Bronchial epithelial cell (primary cell): ENCODE results near the gene TIMM23B. TPM values are rescaled to one million over a fixed set of nuclear protein-coding genes. Genes with fewer than 3 reads are reported as not detected.
"Not testable (repeated sequence)": the region's sequence is repeated elsewhere in the genome, so short reads cannot be mapped to it uniquely, and the experiment has no call there.

ENCODE experiments used
- DNase-seq: peaks from one replicate; pipeline ENCODE4 v3.0.0-alpha.2; 2010; ENCODE audit warnings: low read depth
- FAIRE-seq: peaks from 2 replicates; lab custom pipeline; 2011; peaks lifted over from hg19 to GRCh38; lab: Jason Lieb, UNC
- H3K27me3 ChIP-seq: 2 replicates; pipeline ENCODE4 v1.5.1; 2011; ENCODE audit warnings: low read length; ENCODE audit not compliant: control insufficient read depth, insufficient read depth
- H3K36me3 ChIP-seq: 2 replicates; pipeline ENCODE4 v1.5.1; 2011; ENCODE audit warnings: low read length; ENCODE audit not compliant: control insufficient read depth, insufficient read depth
- H3K4me3 ChIP-seq: 2 replicates; pipeline ENCODE4 v1.5.1; 2011; ENCODE audit warnings: mild to moderate bottlenecking, low read depth, low read length, control low read depth
- total RNA-seq: library from RNA; depleted of rRNA; stranded (reverse); fragments of >200 nt; gene quantifications from 2 replicates; pipeline ENCODE4 v1.2.1, GENCODE V29; 2014

TIMM23B gene
- total RNA-seq, 1 donor from 2014 or later = 21.1 TPM

DNA sequence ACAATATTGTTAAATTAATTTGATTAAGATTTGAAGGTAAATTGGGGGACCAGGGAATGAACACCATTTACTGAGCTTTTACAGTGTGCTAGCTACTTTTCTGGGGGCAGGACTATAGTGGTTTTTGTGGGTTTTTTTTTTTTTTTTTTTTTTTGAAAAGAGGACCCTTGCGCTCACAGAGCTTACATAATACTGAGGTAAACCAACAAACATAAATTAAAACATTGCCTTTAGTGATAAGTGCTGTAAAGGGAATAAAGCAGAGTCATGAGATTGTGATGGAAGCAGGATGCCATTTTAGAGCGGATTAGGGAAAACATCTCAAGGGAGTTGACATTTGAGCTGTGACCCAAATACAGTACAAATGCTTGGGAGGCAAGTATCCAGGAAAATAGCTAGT lies 1.8 kb downstream of the TIMM23B start:
- not testable (repeated sequence) for FAIRE-seq

GRCh38 chr10:49948142-49948541 lies 6.3 kb downstream of the TIMM23B start:
- H3K4me3 ChIP-seq, H3K27me3 ChIP-seq, FAIRE-seq, DNase-seq, H3K36me3 ChIP-seq: not testable (repeated sequence)

More for the DNA sequence above, 1.8 kb downstream of the TIMM23B start:
- not testable (repeated sequence) for DNase-seq, H3K36me3 ChIP-seq, H3K4me3 ChIP-seq, H3K27me3 ChIP-seq

DNA sequence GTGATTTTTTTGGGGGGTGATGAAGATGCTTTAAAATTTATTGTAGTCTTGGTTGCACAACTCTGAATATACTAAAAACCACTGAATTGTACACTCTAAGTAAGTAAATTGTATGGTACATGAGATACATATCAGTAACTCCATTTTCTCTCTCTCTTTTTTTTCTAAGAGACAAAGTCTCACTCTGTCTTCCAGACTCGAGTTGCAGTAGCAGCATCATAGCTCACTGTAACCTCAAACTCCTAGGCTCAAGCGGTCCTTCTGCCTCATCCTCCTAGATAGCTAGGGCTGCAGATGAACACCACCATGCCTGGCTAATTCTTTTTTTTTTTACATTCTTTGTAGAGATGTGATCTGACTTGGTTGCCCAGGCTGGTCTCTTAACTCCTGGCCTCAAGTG lies 6.9 kb downstream of the TIMM23B start:
- H3K27me3 ChIP-seq, H3K36me3 ChIP-seq, FAIRE-seq, DNase-seq, H3K4me3 ChIP-seq: not testable (repeated sequence)

DNA sequence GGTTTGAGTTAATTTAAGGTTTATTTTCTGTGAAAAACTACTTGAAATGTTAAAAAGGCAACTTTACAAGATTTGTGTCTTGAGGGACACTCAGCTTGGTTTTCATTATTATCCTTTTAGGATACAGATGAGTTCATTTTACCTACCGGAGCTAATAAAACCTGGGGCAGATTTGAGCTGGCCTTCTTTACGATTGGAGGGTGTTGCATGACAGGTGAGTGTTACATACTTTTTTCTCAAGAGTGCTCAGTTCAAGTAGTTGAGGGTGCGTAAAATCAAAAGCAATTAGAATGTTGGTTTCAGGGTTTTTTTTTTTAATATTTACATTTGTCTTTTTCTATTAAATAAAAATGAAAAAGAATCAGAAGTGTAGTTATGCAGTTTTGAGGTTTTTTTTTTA lies 10.2 kb downstream of the TIMM23B start:
- H3K27me3 ChIP-seq, H3K4me3 ChIP-seq, DNase-seq, H3K36me3 ChIP-seq, FAIRE-seq: not testable (repeated sequence)

- not testable (repeated sequence) for H3K4me3 ChIP-seq, H3K27me3 ChIP-seq, FAIRE-seq, H3K36me3 ChIP-seq, DNase-seq
Observed at GRCh38 chr10:49953122-49953521, 11.3 kb downstream of the TIMM23B start.

GRCh38 chr10:49970331-49970857 lies 28.5 kb downstream of the TIMM23B start:
- H3K36me3 ChIP-seq, FAIRE-seq, DNase-seq, H3K27me3 ChIP-seq, H3K4me3 ChIP-seq: not testable (repeated sequence)

DNA sequence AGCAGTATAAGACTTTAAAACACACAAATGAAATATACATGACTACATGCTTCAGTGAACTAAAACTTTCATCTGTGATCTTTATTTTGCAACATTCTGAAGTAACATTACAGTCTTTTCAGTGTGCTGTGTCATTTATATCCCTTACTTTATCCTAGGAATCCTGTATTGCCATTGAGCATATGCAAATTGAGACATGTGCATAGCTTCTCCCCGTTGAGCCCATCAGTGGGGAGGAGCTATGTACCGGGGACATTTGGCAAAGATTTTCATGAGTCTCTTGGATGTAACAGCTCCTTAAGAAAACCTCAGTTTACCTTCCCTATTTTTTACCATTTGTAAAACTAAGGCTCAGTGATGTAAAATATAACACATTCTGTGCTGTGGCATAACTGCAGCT lies 29.6 kb downstream of the TIMM23B start:
- not testable (repeated sequence) for DNase-seq, H3K27me3 ChIP-seq, H3K36me3 ChIP-seq, FAIRE-seq, H3K4me3 ChIP-seq

DNA sequence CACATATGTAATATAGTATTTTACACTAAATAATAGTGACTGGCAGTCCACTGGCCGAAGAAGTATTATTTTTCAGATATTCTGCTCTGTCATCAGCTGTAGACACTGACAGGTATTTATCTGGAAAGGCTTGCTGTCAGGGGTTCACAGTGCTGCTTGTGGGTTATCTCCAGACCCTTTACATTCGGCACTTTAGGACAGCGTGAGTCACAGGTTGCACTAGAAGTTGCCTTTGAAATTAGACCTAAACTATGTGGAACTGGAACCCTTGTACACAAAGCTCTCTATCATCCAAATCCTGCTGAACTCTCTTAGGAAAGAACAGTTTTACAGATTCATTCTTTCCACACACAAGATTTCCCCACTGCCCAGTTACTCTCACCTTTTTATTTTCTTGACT lies 30.2 kb downstream of the TIMM23B start:
- FAIRE-seq, DNase-seq, H3K27me3 ChIP-seq, H3K36me3 ChIP-seq, H3K4me3 ChIP-seq: not testable (repeated sequence)

GRCh38 chr10:49977756-49978155 lies 35.9 kb downstream of the TIMM23B start:
- not testable (repeated sequence) for H3K27me3 ChIP-seq, DNase-seq, H3K36me3 ChIP-seq, H3K4me3 ChIP-seq, FAIRE-seq

GRCh38 chr10:49987207-49987606 lies 45.4 kb downstream of the TIMM23B start:
- DNase-seq, H3K36me3 ChIP-seq, H3K4me3 ChIP-seq, H3K27me3 ChIP-seq, FAIRE-seq: not testable (repeated sequence)

DNA sequence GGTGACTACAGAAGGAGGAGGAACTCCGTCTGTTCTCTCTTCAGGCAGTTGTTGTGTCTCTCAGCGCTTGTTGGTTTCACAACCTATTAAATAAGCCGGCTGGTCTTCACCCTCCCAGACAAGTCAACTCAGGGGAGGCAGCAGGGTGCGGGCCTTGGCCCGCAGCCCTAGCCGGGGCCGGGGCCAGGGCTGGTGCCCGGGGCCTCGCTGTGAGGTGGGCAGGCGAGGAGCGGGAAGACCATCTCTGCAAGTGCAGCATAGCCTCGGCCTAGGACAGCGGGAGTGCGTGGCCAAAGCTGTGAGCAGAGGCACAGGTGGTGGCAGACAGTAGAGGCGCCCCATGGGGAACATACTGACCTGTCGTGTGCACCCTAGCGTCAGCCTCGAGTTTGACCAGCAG lies 46.5 kb downstream of the TIMM23B start, which contains the start of gene AGAP6:
Gene AGAP6 (plus strand): TSS at position 31 of the 400 bp plus-strand sequence. CDS start 310 bp downstream, at position 341.
- H3K27me3 ChIP-seq, H3K4me3 ChIP-seq, DNase-seq, FAIRE-seq, H3K36me3 ChIP-seq: not testable (repeated sequence)

- not testable (repeated sequence) for H3K4me3 ChIP-seq, H3K27me3 ChIP-seq, H3K36me3 ChIP-seq, DNase-seq, FAIRE-seq
Observed at GRCh38 chr10:49995321-49995720, 53.5 kb downstream of the TIMM23B start.

DNA sequence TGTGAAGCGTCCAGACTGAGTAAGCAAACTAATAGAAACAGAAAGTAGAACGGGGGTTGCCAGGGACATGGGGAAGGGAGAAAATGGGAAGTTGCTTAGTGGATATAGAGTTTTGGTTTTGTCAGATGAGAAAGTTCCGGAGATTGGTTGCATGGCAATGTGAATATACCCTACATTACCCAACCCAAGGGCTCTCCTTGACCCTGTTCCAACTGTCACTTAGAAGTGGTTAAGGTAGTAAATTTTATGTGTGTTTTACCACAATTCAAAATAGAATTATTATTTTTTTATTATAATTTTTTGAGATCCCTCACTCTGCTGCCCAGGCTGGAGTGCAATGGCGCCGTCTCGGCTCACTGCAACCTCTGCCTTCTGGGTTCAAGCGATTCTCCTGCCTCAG lies 72.2 kb downstream of the TIMM23B start:
- H3K27me3 ChIP-seq, FAIRE-seq, H3K4me3 ChIP-seq, H3K36me3 ChIP-seq, DNase-seq: not testable (repeated sequence)

DNA sequence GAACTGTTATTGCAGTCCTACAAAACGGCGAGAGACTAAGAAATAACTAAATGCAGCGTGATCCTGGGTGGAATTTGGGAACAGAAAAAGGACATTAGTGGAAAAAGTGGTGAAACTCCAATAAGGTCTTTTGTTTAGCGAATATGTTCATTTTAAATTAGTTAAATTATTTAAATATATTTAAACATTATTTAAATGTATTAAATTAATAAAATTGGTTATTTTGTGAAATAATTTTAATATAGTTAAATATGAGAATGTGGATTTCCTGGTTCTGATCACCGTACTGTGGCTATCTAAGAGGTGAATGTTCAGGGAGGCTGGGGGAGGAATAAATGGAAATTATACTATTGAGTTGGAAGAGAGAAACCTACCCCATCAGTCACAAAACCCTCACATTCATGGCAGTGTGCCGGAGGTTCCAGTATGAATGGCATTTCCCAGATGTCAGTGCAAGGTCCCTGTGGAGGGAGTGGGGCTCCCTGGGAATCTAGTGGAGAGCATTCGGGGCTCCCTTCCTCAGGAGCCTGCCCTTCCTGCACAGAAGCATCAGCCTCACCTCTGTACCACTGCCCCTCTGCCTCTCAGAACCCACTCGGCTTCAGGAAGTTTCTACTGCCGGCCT lies 73.9 kb downstream of the TIMM23B start:
- not testable (repeated sequence) for FAIRE-seq, H3K27me3 ChIP-seq, DNase-seq, H3K36me3 ChIP-seq, H3K4me3 ChIP-seq

GRCh38 chr10:50016926-50017325 lies 75.1 kb downstream of the TIMM23B start:
- not testable (repeated sequence) for FAIRE-seq, H3K36me3 ChIP-seq, H3K27me3 ChIP-seq, DNase-seq, H3K4me3 ChIP-seq
